Measurements from ENCODE around the gene DNAH10. TPM values are rescaled to one million over a fixed set of nuclear protein-coding genes. Genes with fewer than 3 reads are reported as not detected.

The DNAH10 gene
- total and polyA plus RNA-seq, 2 of the 13 experiments (the other 11 are each of a cell fraction or from before 2014, with no cell fraction given): 0.01 to 0.02 TPM

DNA sequence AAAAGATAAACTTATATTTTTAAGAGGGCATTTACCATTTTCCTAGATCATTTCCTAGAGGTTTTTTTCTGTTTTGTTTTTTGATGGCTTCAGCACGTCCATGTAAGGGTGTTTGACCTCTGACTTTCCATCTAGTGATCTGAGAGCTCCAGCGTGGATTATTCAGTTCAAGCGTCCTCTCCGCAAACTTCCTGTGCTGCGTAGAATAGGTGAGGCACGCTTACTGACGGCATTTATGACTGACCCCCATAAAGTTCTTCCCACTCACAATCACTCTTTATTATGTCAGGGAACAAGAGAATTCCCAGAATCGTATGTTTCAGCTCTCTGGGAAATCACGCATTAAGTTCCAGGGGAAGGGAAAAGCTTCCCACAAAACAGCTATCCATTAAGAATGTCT, 194.1 kb downstream of the DNAH10 start:
- Histone ChIP-seq H4K20me1 (ENCODE audit: insufficient read depth, low read length) (no peaks in the 10 kb centered on the region), H3K9me3 (ENCODE audit: low read length) (no peaks in the 10 kb centered on the region), H3K4me1 (ENCODE audit: insufficient read depth, low read length) (peaks cover 11% of the 10 kb centered on the region; the same call in 1 of the 2 replicates), H3K4me2 (ENCODE audit: low read depth, low read length) (no peak overlapping the region), H3K4me3 (replicated peaks in 1 of 3; ENCODE audit: insufficient read depth in 1 of 3, low read depth in 2 of 3, low read length in 3 of 3) (no peak overlapping the region), H3K36me3 (replicated peaks in 1 of 2; ENCODE audit: control insufficient read depth in 1 of 2, insufficient read depth in 2 of 2, low read length in 2 of 2) (no peaks in the 10 kb centered on the region), H3K27ac (ENCODE audit: extremely low read length, insufficient read depth, low read length) (no peak overlapping the region), H3K79me2 (ENCODE audit: insufficient read depth, low read length) (no peaks in the 10 kb centered on the region), H3K9ac (ENCODE audit: insufficient read depth, low read depth, low read length) (no peak overlapping the region), H3K27me3 (ENCODE audit: control insufficient read depth in 1 of 2, insufficient read depth in 2 of 2, low read length in 2 of 2) (no peaks in the 10 kb centered on the region), H2AFZ (ENCODE audit: low read length) (no peak overlapping the region)
- intact Hi-C loops (cut with micrococcal nuclease; ENCODE audit: unreplicated experiment) (no loop called here), in situ Hi-C loops (cut with HindIII; ENCODE audit: extremely low pct_ligation_motif_present, low pct_unique_long_range_greater_than_20kb) (no loop called here)
- TF ChIP-seq, protein P1, sequence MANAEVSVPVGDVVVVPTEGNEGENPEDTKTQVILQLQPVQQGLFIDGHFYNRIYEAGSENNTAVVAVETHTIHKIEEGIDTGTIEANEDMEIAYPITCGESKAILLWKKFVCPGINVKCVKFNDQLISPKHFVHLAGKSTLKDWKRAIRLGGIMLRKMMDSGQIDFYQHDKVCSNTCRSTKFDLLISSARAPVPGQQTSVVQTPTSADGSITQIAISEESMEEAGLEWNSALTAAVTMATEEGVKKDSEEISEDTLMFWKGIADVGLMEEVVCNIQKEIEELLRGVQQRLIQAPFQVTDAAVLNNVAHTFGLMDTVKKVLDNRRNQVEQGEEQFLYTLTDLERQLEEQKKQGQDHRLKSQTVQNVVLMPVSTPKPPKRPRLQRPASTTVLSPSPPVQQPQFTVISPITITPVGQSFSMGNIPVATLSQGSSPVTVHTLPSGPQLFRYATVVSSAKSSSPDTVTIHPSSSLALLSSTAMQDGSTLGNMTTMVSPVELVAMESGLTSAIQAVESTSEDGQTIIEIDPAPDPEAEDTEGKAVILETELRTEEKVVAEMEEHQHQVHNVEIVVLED (CRISPR knock-in tag; IDR thresholded peaks at IDR 0.05; ENCODE audit: borderline replicate concordance): no peak
- TF ChIP-seq KAT2B (IDR thresholded peaks at IDR 0.05; ENCODE audit: borderline replicate concordance, low read depth, low read length): no peak
- TF ChIP-seq ZNF484 (CRISPR knock-in tag; IDR thresholded peaks at IDR 0.05; ENCODE audit: borderline replicate concordance, low read depth): no peak
- TF ChIP-seq NKX3-1 (CRISPR knock-in tag; IDR thresholded peaks at IDR 0.05): no peak
- no peak for TF ChIP-seq SSRP1 (CRISPR knock-in tag; IDR thresholded peaks at IDR 0.05)
- TF ChIP-seq ZFAT (CRISPR knock-in tag; conservative IDR thresholded peaks at IDR 0.05): no peak
- TF ChIP-seq PAX8 (CRISPR knock-in tag; IDR thresholded peaks at IDR 0.05; ENCODE audit: borderline replicate concordance): no peak
- FAIRE-seq (no peak), DNase-seq (ENCODE audit: low spot score) (no peak), ATAC-seq (no peak)
- CTCF ChIA-PET (ENCODE audit: low intra/inter-chr PET ratio, low total read pairs): no interaction called here
- WGBS (ENCODE audit: low lambda C conversion rate): 98% methylated on average over 9 of the region's 9 CpGs
- POLR2A ChIA-PET: no interaction called here
- no TSS peak for BruUV-seq (replicated peaks)

DNA sequence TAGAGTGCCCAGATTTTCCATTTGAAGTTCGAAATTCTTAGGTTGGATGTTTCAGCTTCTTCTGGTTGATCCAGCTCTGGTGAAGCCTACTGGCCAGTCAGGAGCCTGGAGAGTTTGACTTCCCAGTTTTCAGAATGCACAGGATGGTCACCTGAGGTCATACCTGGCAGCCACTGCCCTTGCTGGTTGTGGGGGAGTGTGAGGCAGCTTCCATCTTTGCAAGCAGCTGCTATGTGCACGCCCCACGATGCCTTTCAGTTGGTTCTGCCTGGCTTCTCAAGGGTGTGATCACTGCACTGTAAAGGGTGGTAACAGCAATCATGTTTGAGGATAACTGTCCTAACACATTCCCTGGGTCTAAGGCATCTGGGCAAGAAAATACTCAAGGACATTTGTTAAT, 195.1 kb downstream of the DNAH10 start:
- H3K27ac ChIP-seq (ENCODE audit: extremely low read length, insufficient read depth, low read length): no peak overlapping the region
- no peaks in the 10 kb centered on the region for H3K27me3 ChIP-seq (ENCODE audit: control insufficient read depth in 1 of 2, insufficient read depth in 2 of 2, low read length in 2 of 2)
- no peaks in the 10 kb centered on the region for H3K79me2 ChIP-seq (ENCODE audit: insufficient read depth, low read length)
- ChIA-PET CTCF (ENCODE audit: low intra/inter-chr PET ratio, low total read pairs) (no interaction called here), POLR2A (no interaction called here)
- H2AFZ ChIP-seq (ENCODE audit: low read length): no peak overlapping the region
- H3K9me3 ChIP-seq (ENCODE audit: low read length): no peaks in the 10 kb centered on the region
- peaks cover 2% of the 10 kb centered on the region; the same call in 1 of the 2 replicates for H3K4me1 ChIP-seq (ENCODE audit: insufficient read depth, low read length)
- H3K4me3 ChIP-seq (replicated peaks in 1 of 3; ENCODE audit: insufficient read depth in 1 of 3, low read depth in 2 of 3, low read length in 3 of 3): no peak overlapping the region
- BruUV-seq (replicated peaks): no TSS peak
- WGBS (ENCODE audit: low lambda C conversion rate): 66% methylated on average over 2 of the region's 3 CpGs
- no peak for DNase-seq (ENCODE audit: low spot score)
- H4K20me1 ChIP-seq (ENCODE audit: insufficient read depth, low read length): no peaks in the 10 kb centered on the region
- FAIRE-seq: no peak
- no peak overlapping the region for H3K4me2 ChIP-seq (ENCODE audit: low read depth, low read length)
- intact Hi-C loops (cut with micrococcal nuclease; ENCODE audit: unreplicated experiment) (no loop called here), in situ Hi-C loops (cut with HindIII; ENCODE audit: extremely low pct_ligation_motif_present, low pct_unique_long_range_greater_than_20kb) (no loop called here)
- no peak for ATAC-seq
- H3K36me3 ChIP-seq (replicated peaks in 1 of 2; ENCODE audit: control insufficient read depth in 1 of 2, insufficient read depth in 2 of 2, low read length in 2 of 2): no peaks in the 10 kb centered on the region
- no peak overlapping the region for H3K9ac ChIP-seq (ENCODE audit: insufficient read depth, low read depth, low read length)
- no peak for TF ChIP-seq YEATS2 (CRISPR knock-in tag; IDR thresholded peaks at IDR 0.05; ENCODE audit: borderline replicate concordance)
- no peak for TF ChIP-seq ZNF724P (CRISPR knock-in tag; IDR thresholded peaks at IDR 0.05; ENCODE audit: borderline replicate concordance)
- no peak for TF ChIP-seq ZBTB21 (CRISPR knock-in tag; IDR thresholded peaks at IDR 0.05)
- TF ChIP-seq AKAP8 (CRISPR knock-in tag; IDR thresholded peaks at IDR 0.05): no peak
- no peak for TF ChIP-seq ELF1 (CRISPR knock-in tag; IDR thresholded peaks at IDR 0.05)
- TF ChIP-seq, protein P2, sequence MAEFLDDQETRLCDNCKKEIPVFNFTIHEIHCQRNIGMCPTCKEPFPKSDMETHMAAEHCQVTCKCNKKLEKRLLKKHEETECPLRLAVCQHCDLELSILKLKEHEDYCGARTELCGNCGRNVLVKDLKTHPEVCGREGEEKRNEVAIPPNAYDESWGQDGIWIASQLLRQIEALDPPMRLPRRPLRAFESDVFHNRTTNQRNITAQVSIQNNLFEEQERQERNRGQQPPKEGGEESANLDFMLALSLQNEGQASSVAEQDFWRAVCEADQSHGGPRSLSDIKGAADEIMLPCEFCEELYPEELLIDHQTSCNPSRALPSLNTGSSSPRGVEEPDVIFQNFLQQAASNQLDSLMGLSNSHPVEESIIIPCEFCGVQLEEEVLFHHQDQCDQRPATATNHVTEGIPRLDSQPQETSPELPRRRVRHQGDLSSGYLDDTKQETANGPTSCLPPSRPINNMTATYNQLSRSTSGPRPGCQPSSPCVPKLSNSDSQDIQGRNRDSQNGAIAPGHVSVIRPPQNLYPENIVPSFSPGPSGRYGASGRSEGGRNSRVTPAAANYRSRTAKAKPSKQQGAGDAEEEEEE (CRISPR knock-in tag; IDR thresholded peaks at IDR 0.05; ENCODE audit: borderline replicate concordance): no peak
- TF ChIP-seq, protein P3, sequence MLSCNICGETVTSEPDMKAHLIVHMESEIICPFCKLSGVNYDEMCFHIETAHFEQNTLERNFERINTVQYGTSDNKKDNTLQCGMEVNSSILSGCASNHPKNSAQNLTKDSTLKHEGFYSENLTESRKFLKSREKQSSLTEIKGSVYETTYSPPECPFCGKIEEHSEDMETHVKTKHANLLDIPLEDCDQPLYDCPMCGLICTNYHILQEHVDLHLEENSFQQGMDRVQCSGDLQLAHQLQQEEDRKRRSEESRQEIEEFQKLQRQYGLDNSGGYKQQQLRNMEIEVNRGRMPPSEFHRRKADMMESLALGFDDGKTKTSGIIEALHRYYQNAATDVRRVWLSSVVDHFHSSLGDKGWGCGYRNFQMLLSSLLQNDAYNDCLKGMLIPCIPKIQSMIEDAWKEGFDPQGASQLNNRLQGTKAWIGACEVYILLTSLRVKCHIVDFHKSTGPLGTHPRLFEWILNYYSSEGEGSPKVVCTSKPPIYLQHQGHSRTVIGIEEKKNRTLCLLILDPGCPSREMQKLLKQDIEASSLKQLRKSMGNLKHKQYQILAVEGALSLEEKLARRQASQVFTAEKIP (CRISPR knock-in tag; IDR thresholded peaks at IDR 0.05; ENCODE audit: borderline replicate concordance): no peak
- TF ChIP-seq GFI1 (CRISPR knock-in tag; IDR thresholded peaks at IDR 0.05; ENCODE audit: borderline replicate concordance): no peak
